GM18520 (cell line): Measurements from ENCODE around the gene ACKR2.
"Not testable (repeated sequence)": the region's sequence is repeated elsewhere in the genome, so short reads cannot be mapped to it uniquely, and the experiment has no call there.

Source experiments
- ATAC-seq: cut with Tn5 transposase; IDR thresholded peaks from one replicate; pipeline ENCODE4 v1.9.1; 2021; ENCODE audit not compliant: unreplicated experiment

The ACKR2 gene

DNA sequence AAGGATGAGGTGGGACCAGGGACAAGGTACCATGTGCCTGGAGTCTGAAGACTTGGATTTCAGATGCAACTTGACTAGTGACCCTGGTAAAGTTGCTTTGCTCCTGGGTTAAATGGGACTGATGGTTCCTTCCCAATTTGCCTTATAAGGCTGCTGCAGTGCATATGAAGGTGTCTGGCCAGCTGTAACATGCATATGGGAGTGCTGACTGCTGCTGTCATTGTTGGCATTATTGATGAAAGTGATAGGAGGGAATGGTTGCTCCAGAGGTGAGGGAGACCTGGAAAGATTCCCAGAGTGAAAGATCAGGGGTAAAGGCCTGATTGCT is 45.9 kb downstream of the ACKR2 start:
- ATAC-seq: no peak

DNA sequence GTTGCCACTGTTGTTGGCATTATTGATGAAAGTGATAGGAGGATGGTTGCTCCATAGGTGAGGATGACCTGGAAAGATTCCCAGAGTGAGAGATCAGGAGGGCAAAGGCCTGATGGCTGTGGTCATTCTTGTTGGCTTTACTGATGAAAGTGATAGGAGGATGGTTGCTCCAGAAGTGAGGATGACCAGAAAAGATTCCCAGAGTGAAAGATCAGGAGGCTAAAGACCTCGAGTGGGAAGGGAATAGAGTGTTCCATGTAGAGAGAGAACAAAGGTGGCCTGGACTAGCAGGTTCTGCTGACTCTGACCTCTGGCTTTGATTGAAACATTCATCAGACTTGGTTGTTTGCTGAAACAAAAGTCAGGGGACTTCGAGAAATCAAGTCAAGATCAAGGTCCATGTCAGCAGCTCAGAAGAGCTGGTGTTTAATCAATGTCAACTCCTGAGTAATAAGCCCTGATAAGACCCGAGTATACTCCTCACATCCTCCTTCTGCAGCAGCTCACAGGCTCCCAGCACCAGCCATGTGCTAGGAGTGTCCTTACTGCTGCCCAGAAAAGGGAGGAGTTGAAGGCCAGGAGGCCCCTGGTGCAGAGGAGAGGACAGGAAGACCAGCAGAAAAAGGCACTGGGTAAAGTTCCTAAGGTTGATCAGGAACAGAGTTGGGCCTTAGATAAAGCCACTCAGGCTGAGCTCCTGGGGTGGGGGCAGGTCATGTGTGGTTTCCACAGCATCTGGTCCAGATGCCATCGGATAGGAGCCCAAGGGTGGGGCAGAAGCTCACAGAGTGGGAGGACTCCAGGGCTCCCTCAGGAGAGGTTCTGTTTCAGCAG is 46.5 kb downstream of the ACKR2 start:
- no peak for ATAC-seq

DNA sequence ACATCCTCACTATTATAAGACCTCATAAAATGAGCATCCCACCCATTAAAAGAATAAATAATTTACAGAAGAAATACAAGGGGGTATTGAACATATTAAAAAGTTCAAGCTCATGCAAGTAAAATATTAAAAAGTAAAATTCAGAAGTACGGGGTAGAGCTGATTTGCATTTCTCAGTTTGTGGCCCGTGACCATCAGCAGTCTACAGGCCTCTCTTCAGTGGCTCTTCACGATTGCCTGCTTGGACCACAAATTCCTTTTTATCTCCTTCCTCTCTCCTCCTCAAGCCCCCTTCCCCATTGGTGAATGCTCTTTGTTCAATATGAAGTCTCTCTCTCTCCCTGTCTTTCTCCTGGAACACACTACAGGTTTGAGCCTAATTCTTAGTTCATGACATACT is 47.3 kb downstream of the ACKR2 start:
- no peak for ATAC-seq

DNA sequence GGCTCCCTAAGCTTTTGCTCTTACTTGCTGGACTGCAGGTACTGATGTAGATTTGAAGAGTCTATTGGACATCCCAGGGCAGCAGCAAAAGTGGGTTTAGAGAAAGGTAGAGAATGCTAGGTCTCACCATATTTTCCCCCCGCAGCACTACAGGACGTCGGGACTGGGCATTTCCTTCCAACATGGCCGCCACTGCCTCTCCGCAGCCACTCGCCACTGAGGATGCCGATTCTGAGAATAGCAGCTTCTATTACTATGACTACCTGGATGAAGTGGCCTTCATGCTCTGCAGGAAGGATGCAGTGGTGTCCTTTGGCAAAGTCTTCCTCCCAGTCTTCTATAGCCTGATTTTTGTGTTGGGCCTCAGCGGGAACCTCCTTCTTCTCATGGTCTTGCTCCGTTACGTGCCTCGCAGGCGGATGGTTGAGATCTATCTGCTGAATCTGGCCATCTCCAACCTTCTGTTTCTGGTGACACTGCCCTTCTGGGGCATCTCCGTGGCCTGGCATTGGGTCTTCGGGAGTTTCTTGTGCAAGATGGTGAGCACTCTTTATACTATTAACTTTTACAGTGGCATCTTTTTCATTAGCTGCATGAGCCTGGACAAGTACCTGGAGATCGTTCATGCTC is 55.2 kb downstream of the ACKR2 start:
- no peak for ATAC-seq

DNA sequence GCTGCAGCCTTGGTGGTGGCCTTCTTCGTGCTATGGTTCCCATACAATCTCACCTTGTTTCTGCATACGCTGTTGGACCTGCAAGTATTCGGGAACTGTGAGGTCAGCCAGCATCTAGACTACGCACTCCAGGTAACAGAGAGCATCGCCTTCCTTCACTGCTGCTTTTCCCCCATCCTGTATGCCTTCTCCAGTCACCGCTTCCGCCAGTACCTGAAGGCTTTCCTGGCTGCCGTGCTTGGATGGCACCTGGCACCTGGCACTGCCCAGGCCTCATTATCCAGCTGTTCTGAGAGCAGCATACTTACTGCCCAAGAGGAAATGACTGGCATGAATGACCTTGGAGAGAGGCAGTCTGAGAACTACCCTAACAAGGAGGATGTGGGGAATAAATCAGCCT is 56.0 kb downstream of the ACKR2 start:
- no peak for ATAC-seq

DNA sequence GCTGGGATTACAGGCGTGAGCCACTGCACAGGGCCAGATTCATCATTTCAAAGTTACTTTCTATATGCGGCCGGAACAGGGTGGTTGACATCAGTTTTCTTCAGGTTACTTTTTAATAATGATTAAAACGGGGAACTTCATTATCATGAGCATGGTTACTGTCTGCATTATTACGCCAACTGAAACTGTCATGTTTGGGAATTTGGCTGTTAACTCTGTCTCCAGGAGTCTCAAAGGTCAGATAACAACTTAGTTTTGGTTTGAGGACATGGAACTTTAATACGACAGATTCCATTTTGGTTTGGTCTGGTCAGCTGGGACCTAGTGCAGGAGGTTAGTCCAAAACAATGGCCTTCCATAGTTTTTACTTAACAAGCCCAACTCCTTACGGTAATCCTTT is 57.9 kb downstream of the ACKR2 start:
- ATAC-seq: no peak

GRCh38 chr3:42868841-42869240 is 59.6 kb downstream of the ACKR2 start:
- no peak for ATAC-seq

DNA sequence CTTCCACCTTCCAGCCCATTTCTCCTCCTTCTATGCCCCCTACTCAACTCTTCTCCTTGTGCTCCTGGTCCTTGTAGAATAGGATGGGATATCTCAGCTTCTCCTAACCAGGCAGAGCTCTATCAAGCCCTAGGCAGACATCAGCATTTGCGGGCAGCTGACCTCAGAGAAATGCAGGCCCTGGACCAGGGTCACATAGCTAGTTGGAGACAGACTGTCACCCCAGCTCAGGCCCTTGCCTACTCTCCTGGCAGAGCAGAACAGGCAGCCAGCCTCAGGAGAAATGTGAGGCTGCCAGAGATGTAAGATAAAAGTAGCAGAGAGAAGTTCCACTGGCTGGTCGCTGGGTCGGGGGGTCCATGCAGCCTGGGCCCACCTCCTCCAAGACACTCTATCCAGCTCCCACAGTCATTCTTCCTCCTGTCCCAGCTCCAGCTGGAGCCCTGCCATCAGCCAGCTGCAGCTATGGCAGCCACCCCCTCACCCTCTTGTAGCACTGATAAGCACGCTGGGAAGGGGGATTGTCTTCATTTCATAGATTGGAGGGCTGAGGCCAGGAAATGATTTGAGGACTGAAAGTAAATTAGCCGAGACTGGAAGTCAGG is 62.4 kb downstream of the ACKR2 start:
- ATAC-seq: no peak

- ATAC-seq: no peak
Observed at GRCh38 chr3:42872718-42873117, 63.5 kb downstream of the ACKR2 start.

DNA sequence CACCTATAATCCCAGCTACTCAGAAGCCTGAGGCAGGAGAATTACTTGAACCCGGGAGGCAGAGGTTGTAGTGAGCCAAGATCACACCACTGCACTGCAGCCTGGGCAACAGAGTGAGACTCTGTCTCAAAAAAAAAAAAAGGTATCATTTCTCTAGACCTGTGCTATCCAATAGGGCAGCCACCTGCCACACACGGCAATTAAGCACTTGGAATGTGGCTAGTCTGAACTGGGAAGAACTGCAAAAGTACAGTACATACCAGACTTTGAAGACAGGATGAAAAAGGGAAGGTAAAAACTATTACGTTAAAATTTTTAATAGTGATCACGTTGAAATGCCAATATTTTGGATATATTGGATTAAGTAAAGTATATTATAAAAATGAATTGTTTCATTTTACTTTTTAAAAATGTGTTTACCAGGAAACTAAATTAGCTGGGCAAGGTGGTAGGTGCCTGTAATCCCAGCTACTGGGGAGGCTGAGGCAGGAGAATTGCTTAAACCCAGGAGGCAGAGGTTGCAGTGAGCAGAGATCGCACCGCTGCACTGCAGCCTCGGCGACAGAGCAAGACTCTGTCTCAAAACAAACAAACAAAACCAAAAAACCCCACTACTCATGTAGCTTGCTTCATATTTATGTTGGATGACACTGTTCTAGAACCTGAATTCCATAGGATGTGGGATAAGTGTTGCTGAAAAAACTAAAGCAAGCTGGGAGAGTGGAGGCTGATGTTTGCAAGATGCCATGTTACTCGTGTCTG is 64.2 kb downstream of the ACKR2 start:
- no peak for ATAC-seq

DNA sequence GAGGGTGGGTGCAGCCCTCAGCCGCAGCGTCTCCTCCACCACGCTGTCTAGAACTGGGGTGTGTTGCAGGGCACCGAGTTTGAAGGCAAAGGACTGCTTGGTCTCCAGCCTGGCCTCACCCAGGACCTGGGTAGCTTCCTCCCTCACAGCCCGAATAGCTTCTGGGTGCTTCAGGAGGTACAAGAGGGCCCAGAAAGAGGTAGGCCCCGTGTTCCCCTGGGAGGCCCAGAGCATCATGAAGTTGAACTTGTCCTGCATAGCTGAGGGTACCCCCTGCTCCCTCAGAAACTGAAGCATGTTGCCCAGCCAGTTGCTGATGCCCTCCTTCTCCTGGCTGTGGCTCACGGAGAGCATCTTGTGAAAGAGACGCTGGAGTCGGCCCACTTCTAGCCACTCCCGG is 65.5 kb downstream of the ACKR2 start:
- no peak for ATAC-seq

GRCh38 chr3:42875325-42876151 is 66.3 kb downstream of the ACKR2 start, which contains the start of gene CYP8B1:
Gene CYP8B1, minus strand, starts transcription at chr3:42875879. Its CDS starts 63 bp downstream, at chr3:42875816.
- ATAC-seq: no peak

- ATAC-seq: no peak
Observed at GRCh38 chr3:42876401-42876800, 67.2 kb downstream of the ACKR2 start.

DNA sequence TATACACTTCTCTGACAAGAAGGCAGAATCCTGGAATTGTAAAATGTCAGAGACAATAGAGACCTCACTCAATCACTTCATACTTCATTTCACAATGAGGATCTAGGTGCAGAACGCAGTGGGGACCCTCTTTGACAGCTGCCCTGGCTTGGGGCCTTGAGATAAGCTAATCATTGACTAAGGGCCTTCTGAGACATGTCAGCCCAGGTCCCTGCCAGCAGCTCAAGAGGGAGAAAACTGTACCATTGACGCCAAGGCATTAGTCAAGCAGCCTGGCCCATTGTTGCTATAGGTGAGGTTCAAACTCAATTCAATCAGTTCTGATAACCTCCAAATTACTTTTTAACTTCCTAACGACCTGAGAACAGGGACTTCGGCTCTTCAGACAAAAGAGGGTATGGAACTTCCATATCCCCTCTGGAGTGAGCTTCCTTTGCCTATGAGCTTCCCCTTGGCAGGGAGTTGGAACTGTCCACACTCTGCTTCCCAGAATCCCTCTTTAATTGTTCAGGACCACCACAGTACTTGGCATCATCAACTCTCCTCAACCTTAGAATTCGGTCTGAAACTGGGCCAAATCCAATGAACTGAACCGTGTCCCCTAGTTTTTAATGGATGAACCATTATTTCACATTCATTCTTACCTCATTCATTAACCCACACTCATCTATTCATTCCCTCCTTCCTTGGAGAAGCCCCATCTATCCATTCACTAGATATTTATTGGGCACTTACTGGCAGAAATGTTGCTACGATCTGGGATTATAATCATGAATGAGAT is 67.9 kb downstream of the ACKR2 start:
- ATAC-seq: no peak

- ATAC-seq: no peak
Observed at GRCh38 chr3:42877881-42878280, 68.6 kb downstream of the ACKR2 start.

DNA sequence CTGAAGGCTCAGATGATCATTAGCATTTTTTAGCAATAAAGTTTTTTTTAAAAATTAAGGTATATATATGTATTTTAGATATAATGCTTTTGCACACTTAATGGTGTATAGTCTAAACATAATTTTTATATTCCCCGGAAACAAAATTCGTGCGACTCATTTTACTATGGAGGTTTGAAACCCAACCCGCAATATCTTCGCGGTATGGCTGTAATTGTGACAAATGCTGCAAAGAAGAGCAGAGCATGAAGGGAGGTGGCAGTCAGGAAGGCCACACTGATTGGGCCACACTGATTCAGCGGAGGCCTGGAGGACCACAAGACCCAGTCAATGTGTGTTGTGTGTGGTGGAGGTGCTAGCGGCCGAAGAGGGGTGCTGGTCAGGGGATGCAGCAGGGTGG is 70.9 kb downstream of the ACKR2 start:
- no peak for ATAC-seq

- peak; percentile 96 for ATAC-seq
Observed at GRCh38 chr3:42880601-42881451, 71.6 kb downstream of the ACKR2 start.

GRCh38 chr3:42883251-42883930 is 74.1 kb downstream of the ACKR2 start:
- not testable (repeated sequence) for ATAC-seq
